ENCODE data around the gene TPO. TPM values are rescaled to one million over a fixed set of nuclear protein-coding genes. Genes with fewer than 3 reads are reported as not detected.

The TPO gene
- total RNA-seq, 1 experiment from 2014 or later: not detected

GRCh38 chr2:1477196-1478040 lies 64.2 kb downstream of the TPO start:
- peaks cover 8 to 10% of the 10 kb centered on the region in 2 experiments for H3K4me1 Mint-ChIP-seq
- Histone ChIP-seq H2BK120ac (ENCODE audit: low read depth, low read length, poor library complexity, severe bottlenecking) (no peak overlapping the region), H3T11ph (ENCODE audit: low read length) (no peak overlapping the region), H2BK15ac (ENCODE audit: low read depth, low read length) (no peak overlapping the region; the same call in 1 of the 2 replicates), H2AFZ (ENCODE audit: low read length) (no peak overlapping the region), H3K14ac (ENCODE audit: insufficient read depth, low read length) (no peak overlapping the region), H4K91ac (ENCODE audit: insufficient read length, low read depth, low read length) (no peak overlapping the region), H3K79me1 (ENCODE audit: insufficient read depth, low read depth, low read length, poor library complexity, severe bottlenecking) (no peaks in the 10 kb centered on the region), H3K9me3 (ENCODE audit: control insufficient read depth, low read depth, low read length) (no peaks in the 10 kb centered on the region), H3K27me3 (ENCODE audit: insufficient read depth, low read length) (no peaks in the 10 kb centered on the region), H3K9ac (ENCODE audit: extremely low read depth, insufficient read length, low read length) (no peak overlapping the region), H2BK20ac (ENCODE audit: low read depth, low read length, poor library complexity, severe bottlenecking) (no peak overlapping the region), H3K18ac (ENCODE audit: insufficient read length, low read depth, low read length) (no peak overlapping the region), H3K79me2 (ENCODE audit: insufficient read depth, low read length) (no peaks in the 10 kb centered on the region), H3K27ac (ENCODE audit: insufficient read length, low read depth, low read length) (no peak overlapping the region), H4K5ac (ENCODE audit: insufficient read length, low read depth, low read length) (no peak overlapping the region), H2BK5ac (ENCODE audit: insufficient read length, low read length) (no peak overlapping the region), H3K4me2 (ENCODE audit: insufficient read depth, insufficient read length, low read length) (no peak overlapping the region), H2BK12ac (ENCODE audit: insufficient read length, low read depth, low read length) (no peak overlapping the region), H4K8ac (replicated peaks; ENCODE audit: insufficient read length, low read depth, low read length) (no peak overlapping the region), H3K23ac (ENCODE audit: insufficient read length, low read depth, low read length) (no peak overlapping the region), H4K20me1 (ENCODE audit: control insufficient read depth, insufficient read depth, insufficient read length) (no peaks in the 10 kb centered on the region), H3K23me2 (ENCODE audit: insufficient read length, low read depth, low read length, poor library complexity, severe bottlenecking) (no peaks in the 10 kb centered on the region), H3K4ac (ENCODE audit: low read depth, low read length) (no peak overlapping the region), H3K56ac (ENCODE audit: insufficient read length, low read depth, low read length) (no peak overlapping the region), H3K4me1 (ENCODE audit: insufficient read depth, low read length) (no peaks in the 10 kb centered on the region; the same call in 1 of the 2 replicates), H2AK5ac (ENCODE audit: insufficient read length, low read length) (no peak overlapping the region)
- WGBS (ENCODE audit: extremely low coverage, insufficient read length, low lambda C conversion rate): no CpG with 5 or more reads among the region's 76 CpGs
- H3K27me3 Mint-ChIP-seq (ENCODE audit: low read depth): no peaks in the 10 kb centered on the region; the same call in none of the 2 replicates
- no peak overlapping the region for H3K4me3 Mint-ChIP-seq
- DNase-seq: no peak
- H3K27ac Mint-ChIP-seq: 0 out of 7 replicates have a peak overlapping the region, but pooled peaks of 1 of the 3 experiments have one; percentile 28
- TF ChIP-seq CTCF (conservative IDR thresholded peaks at IDR 0.05): no peak
- H3K36me3 Mint-ChIP-seq (ENCODE audit: insufficient read depth in 1 of 3, low read depth in 3 of 3): peaks cover 0 to 8% (median 5%) of the 10 kb centered on the region in 3 experiments; a peak in 5 of 7 replicates
- peaks cover 0 to 5% of the 10 kb centered on the region in 2 experiments; a peak in 2 of 5 replicates for H3K9me3 Mint-ChIP-seq

Data from H9 (cell line).